ENCODE results near the gene FRMPD4. TPM values are rescaled to one million over a fixed set of nuclear protein-coding genes. Genes with fewer than 3 reads are reported as not detected.

Gene FRMPD4
- total and polyA plus RNA-seq, 2 of the 13 experiments (the other 11 are each of a cell fraction or from before 2014, with no cell fraction given) = not detected

DNA sequence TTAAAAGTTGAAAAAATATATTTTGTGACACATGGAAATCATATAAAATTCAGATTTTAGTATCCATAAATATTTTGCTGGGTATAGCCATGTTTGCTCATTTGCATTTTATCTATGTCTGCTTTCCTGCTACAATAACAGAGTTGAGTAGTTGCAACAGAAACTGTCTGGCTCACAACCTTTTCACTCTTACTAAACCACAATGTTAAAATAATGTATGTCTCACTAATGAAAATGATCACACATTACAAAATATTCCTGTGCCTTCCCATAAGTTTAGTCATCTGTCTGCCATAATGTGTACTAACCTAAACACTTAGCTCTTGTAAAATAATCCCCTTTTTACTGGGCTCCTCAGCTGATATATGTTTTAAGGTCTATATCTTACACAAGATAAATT is 479.0 kb downstream of the FRMPD4 start:
- in situ Hi-C loops (cut with HindIII; ENCODE audit: extremely low pct_ligation_motif_present, low pct_unique_long_range_greater_than_20kb) (no loop called here), intact Hi-C loops (cut with micrococcal nuclease; ENCODE audit: unreplicated experiment) (no loop called here)
- BruUV-seq (replicated peaks) = no TSS peak
- no peaks in the 10 kb centered on the region for H3K27me3 ChIP-seq (ENCODE audit: control insufficient read depth in 1 of 2, insufficient read depth in 2 of 2, low read length in 2 of 2)
- H3K36me3 ChIP-seq (replicated peaks in 1 of 2; ENCODE audit: control insufficient read depth in 1 of 2, insufficient read depth in 2 of 2, low read length in 2 of 2) = no peaks in the 10 kb centered on the region
- TF ChIP-seq REPIN1 (CRISPR knock-in tag; IDR thresholded peaks at IDR 0.05; ENCODE audit: borderline replicate concordance, low read depth) (no peak), STAG1 (CRISPR knock-in tag; IDR thresholded peaks at IDR 0.05) (no peak), SATB2 (CRISPR knock-in tag; IDR thresholded peaks at IDR 0.05) (no peak), SP140L (CRISPR knock-in tag; IDR thresholded peaks at IDR 0.05; ENCODE audit: borderline replicate concordance) (no peak), SMAD9 (CRISPR knock-in tag; IDR thresholded peaks at IDR 0.05) (no peak), ZBTB21 (CRISPR knock-in tag; IDR thresholded peaks at IDR 0.05) (no peak), ZFX (CRISPR knock-in tag; IDR thresholded peaks at IDR 0.05; ENCODE audit: low read depth) (no peak), ZNF235 (CRISPR knock-in tag; IDR thresholded peaks at IDR 0.05; ENCODE audit: borderline replicate concordance) (no peak), U2AF2 (IDR thresholded peaks at IDR 0.05; ENCODE audit: low read depth, low read length) (no peak), ATF7-NPFF (CRISPR knock-in tag; IDR thresholded peaks at IDR 0.05; ENCODE audit: low read depth) (no peak)
- TF ChIP-seq, protein P1, sequence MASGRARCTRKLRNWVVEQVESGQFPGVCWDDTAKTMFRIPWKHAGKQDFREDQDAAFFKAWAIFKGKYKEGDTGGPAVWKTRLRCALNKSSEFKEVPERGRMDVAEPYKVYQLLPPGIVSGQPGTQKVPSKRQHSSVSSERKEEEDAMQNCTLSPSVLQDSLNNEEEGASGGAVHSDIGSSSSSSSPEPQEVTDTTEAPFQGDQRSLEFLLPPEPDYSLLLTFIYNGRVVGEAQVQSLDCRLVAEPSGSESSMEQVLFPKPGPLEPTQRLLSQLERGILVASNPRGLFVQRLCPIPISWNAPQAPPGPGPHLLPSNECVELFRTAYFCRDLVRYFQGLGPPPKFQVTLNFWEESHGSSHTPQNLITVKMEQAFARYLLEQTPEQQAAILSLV (CRISPR knock-in tag; IDR thresholded peaks at IDR 0.05; ENCODE audit: borderline replicate concordance) = no peak
- TF ChIP-seq, protein P2, sequence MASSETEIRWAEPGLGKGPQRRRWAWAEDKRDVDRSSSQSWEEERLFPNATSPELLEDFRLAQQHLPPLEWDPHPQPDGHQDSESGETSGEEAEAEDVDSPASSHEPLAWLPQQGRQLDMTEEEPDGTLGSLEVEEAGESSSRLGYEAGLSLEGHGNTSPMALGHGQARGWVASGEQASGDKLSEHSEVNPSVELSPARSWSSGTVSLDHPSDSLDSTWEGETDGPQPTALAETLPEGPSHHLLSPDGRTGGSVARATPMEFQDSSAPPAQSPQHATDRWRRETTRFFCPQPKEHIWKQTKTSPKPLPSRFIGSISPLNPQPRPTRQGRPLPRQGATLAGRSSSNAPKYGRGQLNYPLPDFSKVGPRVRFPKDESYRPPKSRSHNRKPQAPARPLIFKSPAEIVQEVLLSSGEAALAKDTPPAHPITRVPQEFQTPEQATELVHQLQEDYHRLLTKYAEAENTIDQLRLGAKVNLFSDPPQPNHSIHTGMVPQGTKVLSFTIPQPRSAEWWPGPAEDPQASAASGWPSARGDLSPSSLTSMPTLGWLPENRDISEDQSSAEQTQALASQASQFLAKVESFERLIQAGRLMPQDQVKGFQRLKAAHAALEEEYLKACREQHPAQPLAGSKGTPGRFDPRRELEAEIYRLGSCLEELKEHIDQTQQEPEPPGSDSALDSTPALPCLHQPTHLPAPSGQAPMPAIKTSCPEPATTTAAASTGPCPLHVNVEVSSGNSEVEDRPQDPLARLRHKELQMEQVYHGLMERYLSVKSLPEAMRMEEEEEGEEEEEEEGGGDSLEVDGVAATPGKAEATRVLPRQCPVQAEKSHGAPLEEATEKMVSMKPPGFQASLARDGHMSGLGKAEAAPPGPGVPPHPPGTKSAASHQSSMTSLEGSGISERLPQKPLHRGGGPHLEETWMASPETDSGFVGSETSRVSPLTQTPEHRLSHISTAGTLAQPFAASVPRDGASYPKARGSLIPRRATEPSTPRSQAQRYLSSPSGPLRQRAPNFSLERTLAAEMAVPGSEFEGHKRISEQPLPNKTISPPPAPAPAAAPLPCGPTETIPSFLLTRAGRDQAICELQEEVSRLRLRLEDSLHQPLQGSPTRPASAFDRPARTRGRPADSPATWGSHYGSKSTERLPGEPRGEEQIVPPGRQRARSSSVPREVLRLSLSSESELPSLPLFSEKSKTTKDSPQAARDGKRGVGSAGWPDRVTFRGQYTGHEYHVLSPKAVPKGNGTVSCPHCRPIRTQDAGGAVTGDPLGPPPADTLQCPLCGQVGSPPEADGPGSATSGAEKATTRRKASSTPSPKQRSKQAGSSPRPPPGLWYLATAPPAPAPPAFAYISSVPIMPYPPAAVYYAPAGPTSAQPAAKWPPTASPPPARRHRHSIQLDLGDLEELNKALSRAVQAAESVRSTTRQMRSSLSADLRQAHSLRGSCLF (CRISPR knock-in tag; IDR thresholded peaks at IDR 0.05; ENCODE audit: borderline replicate concordance) = no peak
- FAIRE-seq (no peak), ATAC-seq (no peak), DNase-seq (ENCODE audit: low spot score) (no peak)
- ChIA-PET CTCF (ENCODE audit: low intra/inter-chr PET ratio, low total read pairs) (no interaction called here), POLR2A (no interaction called here)
- no peaks in the 10 kb centered on the region for H3K4me1 ChIP-seq (ENCODE audit: insufficient read depth, low read length)
- no peak overlapping the region for H3K4me3 ChIP-seq (replicated peaks in 1 of 3; ENCODE audit: insufficient read depth in 1 of 3, low read depth in 2 of 3, low read length in 3 of 3)
- no peaks in the 10 kb centered on the region for H3K79me2 ChIP-seq (ENCODE audit: insufficient read depth, low read length)
- no peaks in the 10 kb centered on the region for H3K9me3 ChIP-seq (ENCODE audit: low read length)
- no peaks in the 10 kb centered on the region for H4K20me1 ChIP-seq (ENCODE audit: insufficient read depth, low read length)
- H3K4me2 ChIP-seq (ENCODE audit: low read depth, low read length) = no peak overlapping the region
- H2AFZ ChIP-seq (ENCODE audit: low read length) = no peak overlapping the region
- no peak overlapping the region for H3K27ac ChIP-seq (ENCODE audit: extremely low read length, insufficient read depth, low read length)
- H3K9ac ChIP-seq (ENCODE audit: insufficient read depth, low read depth, low read length) = no peak overlapping the region

All from HepG2 (cell line).